HG02610 (cell line): ENCODE measurements around the gene ZNF692.
A peak's percentile ranks its signal among the peaks of the same experiment; 100 is the strongest.

Experiments used
- ATAC-seq: cut with Tn5 transposase; IDR thresholded peaks from one replicate; pipeline ENCODE4 v1.9.1; 2021; ENCODE audit warnings: mild to moderate bottlenecking, moderate library complexity; ENCODE audit not compliant: unreplicated experiment

The ZNF692 gene

DNA sequence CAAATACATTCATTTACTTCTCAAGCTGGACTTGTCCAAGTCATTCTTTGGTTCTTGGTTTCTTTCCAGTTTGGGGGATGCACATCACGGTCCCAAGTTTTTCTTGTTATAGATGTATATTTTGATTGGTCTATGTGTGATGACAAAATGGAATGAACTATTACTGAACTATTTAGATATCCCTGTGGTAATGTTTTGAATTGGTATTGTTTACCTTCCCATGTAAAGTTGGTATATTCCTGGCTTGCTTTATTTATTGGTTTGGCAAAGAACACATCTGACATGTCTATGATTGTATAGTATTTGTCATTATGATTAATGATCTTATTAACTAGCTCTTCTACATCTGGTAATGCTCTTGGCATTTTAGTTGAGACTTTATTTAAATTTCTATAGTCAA is 22.4 kb upstream of the ZNF692 start:
- no peak for ATAC-seq

DNA sequence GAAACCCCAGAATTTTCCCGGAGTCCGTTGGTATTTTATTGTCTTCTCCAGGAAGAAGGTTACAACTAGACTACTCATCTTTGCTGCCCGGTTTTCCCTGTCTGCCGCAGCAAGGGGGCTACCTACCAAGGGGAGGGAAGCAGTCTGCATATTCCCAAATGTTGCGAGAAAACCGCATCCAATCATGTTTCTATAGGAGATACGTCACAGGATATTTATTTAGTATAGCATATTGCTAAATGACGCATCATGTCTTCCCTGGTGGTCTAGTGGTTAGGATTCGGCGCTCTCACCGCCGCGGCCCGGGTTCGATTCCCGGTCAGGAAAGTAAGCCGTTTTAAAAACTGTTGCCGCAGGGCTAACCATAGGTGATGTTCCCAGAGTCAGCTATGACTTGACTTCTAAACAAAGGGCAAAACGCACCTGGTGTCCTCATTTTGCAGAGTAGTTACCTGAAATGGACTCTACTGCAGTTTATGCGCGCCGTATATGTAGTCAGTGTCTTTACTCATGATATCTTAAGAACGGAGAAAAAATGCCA is 15.2 kb upstream of the ZNF692 start:
- ATAC-seq, result peak; percentile 66

DNA sequence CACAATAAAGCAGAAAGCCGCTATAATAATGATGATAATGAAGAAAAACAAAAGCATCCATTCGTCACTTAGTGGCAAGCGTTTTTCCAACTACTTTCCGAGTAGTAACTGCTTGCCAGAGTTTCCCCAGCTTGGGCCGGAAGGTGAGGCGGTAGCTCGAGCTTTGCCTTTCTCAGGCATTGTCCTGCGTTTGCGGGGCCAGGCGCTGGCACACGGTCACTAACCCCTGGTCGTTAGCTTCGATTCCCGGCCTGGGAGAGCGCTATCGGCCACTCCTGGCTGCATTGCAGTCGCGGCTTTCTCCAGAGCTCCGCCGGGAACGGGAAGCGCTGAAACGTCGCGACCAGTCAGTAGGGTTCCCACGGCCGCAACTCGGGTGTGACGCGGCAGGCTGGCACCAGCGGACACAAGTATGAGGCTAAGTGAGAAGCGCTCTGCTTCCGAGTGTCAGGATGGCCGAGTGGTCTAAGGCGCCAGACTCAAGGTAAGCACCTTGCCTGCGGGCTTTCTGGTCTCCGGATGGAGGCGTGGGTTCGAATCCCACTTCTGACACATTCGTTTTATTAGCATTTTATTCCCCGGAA is 14.6 kb upstream of the ZNF692 start:
- peak; percentile 74 for ATAC-seq

DNA sequence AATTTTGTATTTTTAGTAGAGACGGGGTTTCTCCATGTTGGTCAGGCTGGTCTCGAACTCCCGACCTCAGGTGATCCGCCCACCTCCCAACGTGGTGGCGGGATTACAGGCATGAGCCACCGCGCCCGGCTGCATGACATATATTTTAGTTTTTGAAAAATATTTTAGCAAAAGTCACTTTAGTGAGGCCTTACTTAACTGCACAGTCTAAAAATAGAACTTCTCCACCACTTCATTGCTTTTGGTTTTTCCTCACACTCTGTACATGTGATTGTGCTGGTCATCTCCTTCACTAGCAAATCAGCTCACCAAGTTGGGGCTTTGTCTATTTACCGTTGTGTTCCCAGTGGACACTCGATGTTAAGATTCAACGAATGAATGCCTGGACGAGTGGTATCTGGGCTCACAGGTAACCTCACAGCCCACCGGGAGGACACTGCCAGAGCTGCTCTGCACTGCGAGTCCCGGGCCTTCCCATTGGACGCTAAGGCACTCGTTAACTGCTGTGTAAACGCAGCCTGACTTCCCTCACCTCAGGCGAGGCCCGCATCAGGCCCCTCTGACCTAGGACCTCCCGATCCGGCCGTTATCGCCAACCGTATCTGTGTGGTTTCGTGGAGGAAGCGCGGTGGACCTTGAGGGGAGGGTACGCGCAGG is 14.0 kb upstream of the ZNF692 start:
- ATAC-seq, result peak; percentile 45

DNA sequence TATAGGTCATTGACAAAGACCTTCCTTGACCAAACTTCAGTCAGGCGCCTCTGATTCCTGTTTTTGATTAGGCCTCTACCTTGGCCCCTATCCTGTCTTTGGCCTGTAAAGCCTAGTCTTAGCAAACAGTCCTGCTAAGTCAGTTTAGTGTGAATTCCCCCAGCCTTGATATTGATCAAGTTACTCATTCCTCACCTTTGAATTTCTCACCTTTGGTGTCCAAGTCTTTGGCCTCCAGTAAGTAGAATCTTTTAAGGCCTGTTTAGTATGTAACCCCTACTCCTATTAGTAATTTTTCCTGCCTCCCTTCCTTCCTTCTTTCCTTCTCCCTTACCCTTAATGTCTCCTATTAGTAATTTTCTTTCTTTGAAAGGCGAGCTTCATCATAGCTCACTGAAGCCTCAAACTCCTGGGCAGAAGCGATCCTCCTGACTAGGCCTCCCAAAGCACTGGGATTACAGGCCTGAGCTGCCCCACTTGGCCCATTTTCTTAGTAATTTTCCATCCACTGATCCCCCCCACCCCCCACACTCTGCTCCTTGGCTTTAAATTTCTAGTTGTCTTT is 13.0 kb upstream of the ZNF692 start:
- no peak for ATAC-seq

DNA sequence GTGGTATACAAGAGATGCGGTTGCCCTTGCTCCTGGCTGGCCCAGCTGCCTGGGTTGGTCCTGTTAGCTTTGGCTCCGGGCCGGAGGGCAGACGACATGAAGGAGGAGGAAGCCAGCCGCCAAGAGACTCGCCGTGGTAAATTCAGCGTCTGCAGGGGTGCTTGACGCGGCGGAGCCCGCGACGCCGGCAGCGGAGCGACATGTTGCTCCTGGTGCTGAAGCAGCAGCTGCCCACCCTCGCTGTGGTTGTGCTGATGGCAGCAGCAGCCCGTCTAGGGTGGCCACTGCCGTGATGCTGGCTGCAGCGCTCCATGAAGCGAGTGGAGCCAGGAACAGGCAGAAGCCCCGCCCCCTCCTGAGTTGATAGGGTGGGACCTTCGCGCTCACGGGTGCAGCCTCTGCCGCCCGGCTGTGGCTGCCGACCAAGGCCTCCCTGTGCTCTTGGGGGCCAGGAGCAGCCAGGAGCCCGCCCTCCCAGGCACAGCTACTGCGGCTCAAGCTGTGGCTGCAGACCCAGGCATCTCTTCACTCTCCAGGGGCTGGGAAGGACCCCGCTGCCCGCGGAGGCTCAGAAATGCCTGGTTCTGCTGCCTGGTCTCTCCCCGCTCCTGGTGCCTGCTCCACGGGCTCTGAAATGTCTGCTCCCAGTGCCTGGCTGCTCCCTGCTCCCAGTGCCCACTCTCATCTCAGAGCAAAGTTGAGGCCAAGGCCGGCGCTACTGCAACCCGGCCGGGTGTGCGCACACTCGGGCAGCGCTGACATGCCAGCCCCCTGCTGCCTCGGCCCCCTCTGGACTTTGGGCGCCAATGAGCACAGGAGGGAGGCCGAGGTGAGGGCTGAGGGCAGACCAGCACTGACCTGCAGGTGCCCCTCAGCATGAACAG is 4.4 kb upstream of the ZNF692 start:
- ATAC-seq, result peak; percentile 65

DNA sequence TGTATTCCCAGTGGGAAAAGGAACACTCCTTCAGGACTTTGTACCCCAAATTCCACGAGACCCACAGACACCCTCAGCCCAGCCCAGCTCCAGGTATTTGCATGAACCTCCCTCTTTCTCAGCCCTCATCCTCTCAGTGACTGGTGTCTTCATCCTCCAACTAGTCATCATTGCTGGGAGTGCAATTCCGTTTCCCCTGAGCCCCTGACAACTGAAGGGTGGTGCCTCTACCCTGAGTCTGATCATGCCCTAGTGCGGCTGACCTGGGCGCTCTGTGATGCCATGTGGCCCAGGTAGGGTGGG is 3.8 kb upstream of the ZNF692 start:
- peak; percentile 3 for ATAC-seq

DNA sequence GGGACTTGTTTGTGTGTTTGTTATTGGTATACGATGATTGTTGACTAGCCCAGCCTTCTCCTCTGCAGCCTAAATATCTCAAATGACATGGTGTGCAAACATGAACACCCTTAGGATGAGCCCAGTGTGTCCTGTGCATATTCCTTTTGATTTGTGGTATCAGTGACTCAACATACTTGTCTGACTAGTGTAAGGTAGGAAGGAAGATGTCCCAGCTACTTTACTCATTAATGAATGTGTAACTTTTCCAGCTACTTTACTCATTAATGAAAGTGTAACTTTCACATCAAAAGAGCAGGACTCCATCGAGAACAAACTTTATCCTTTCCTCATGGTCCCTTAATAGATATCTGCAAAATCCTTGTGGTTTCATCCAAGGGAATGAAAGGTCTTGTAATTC is 2.7 kb upstream of the ZNF692 start:
- ATAC-seq, result no peak

DNA sequence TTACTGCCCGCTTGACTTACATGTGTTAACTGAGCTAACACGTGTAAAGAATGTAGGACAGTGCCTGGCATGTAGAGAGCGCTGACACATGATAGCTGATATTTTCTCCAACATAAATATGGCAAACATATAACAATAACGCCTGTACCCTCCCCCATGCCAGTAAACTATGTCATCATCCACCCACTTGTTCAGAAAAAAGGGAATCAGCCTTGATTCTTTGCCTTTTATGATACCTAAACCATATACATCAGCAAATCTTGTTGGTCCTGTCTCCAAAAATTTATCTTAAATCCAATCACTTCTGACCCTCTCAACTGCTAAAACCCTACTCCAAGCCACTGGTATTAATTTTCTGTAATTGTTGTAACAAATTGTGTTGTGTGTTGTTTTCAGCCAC is 1.1 kb upstream of the ZNF692 start:
- no peak for ATAC-seq

DNA sequence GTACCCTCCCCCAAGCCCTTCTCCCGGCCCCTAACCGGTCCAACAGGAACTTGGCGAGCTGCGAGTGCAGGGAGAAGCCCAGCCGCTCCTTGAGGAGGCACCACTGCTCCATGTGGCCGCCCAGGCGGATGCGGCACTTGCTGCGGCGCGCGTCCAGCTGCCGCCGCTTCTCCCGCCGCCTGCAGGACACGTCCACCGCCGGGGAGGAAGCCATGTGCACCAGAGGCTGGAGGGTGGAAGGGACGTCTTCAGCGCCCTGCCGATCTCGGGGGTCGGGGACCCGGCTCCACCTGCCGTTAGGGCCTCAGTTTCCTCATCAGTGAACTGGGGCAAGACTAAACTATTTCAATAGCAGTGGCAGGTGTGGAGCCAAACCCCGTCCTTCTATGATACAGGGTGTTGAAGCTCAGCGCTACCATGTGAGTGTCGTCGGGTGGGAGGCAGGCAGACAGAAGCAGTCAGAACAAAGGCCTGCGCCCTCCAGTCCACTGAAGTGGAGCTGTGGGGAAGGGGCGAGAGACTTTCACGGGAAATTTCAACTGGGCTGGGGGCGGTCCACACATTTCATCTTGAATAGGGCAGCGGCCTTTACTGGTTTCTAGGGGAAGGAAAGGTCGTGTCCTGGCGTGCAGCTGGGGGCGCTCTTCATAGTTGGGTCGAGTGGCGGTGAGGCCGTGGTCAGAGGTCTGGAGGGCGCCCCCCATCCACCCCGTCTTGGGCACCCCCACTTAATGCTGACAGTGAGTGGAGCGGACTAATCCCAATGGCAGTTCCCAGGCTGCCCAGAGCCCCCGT is 592 bp downstream of the ZNF692 start:
- ATAC-seq, result peak; percentile 24

DNA sequence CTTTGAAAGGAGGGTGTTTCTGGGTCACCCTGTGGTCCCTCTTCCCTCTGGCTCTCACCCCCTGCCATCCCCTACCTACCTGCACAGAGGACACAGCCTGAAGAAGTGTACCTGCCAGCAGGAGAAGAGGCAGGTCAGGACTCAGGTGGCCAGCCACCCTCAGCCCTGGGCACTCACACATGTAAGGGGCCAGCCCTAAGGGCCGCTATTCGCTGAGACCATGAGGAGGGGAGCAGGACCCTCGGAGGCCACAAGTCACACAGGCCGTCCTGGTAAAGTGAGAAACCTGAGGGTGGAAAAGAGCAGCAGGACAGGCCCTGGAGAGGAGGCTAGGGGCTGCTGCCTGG is 1.2 kb downstream of the ZNF692 start:
- no peak for ATAC-seq

DNA sequence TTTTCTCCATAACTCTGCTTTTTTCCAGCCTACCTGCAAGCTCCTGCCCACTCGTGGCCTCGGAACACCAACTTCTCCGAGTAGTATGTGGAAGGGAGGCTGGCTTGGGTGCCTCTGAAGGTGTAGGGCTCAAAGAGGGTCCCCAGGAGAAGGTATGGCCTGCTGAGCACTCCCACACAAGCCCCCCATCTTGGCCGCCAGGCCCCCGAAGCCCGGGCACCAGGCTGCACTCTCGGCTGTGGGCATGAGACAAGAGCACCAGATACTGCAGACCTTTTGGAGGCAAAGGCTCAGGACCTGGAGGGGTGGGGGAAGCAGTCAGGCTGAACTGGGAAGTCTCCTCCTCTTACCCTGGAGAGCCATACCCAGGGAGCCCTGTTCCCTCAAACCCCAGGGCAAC is 1.7 kb downstream of the ZNF692 start:
- ATAC-seq, result no peak

DNA sequence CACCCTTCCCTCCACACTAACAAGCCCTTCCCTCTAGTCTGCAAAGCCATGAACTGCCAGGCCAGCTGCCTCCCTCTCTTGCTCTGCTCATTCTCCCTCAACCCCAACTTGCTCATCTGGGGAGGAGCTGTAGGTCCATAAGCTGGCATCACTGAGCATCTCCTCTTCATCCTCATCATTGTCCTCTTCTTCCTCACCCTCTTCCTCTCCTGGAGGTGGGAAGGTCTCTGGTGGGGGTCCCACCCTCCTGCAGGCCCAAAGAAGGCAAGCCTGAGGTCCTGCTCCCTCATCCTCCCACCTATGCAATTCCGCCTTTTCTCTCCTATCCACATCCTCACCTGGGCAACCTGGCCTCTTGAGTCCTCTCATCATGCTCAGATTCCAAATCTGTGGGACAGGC is 2.7 kb downstream of the ZNF692 start:
- no peak for ATAC-seq

DNA sequence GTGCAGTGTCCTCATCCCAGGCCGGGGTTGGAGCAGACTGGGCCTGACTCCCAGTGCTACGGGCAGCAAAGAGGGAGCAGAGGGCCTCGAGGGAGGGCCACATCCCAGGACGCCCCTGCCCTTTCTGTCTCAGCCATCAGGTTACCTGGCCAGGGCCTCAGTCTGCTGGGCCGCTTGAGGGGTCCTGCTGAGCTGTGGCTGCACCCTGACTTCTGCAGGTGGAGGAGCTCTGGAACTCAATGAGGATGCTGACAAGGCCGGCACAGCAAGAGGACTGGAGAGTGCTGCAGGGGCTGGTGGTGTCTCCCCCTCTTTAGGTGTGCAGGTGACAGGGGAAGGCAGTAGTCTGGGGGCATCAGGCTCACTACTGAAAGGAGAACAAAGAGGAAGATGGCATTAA is 3.3 kb downstream of the ZNF692 start:
- ATAC-seq, result no peak

DNA sequence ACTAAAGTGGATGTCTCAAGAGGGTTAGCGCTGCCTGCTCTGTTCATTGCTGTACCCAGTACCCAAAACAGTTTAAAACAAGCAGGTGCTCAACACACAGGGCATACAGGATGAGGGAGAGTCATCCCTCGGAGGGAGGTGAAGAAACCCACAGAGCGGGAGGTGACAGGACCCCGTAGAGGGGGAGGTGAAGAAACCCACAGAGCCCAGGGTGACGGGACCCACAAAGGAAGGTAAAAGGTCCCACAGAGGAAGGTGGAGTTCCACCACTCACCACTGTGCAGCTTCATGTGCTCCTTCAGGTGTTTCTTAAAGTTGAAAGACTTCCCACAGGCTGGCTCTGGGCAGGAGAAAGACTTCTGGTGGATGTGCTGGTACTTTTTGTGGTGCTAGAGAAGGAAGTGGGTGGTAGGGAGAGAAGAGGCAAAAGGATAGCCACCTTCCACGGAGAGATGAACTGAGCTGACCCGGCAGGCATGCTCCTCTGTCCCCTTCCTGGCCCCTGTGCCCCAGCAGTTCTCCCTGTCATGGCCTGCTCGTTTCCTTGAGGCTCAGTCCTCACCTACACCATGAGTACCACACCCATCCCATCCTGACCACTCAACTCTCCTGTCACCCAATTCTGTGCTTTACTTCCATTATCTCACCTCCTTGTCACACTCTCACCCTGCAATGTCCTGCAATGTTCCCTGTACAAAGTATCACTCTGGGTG is 5.1 kb downstream of the ZNF692 start:
- ATAC-seq, result no peak

DNA sequence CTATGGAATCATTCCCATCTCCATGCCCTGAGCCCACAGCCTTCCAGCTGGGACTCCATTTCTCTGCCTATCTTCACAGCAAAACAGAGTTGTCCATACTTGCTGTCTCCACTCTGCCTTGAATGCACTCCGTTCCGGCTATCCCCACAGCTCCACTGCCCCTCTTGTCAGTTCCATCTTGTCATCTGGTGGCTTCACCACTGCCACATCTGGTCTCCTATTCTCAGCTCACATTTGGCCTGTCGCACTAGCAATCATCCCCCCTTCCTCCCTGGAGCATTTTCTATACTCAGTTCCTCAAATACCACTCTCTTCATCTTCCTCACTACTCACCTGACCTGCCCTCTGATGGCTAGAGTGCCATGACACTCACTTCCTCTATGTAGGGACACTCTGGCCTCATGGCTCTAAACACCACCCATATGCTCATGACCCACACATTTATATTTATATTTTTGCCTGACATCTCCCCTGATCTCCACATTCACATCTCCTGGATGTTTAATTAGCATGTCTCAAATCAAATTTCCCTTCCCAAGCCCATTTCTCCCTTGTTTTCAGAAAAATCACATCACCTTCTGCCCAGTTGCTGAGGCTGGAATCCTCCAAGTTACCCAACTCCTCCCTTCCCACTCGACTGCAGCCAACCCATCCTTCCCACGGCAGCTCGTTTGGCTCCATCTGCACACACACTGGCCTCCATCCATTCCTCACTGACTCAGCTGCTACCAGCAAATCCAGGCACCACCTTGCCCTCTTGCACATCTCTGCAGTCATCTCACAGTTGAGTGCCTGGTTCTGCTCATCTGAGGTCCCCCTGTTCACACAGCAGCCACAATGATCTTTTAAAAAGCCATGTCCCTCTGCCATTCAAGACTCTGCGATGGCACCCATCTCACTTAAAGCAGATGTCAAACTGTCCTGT is 6.1 kb downstream of the ZNF692 start:
- no peak for ATAC-seq

DNA sequence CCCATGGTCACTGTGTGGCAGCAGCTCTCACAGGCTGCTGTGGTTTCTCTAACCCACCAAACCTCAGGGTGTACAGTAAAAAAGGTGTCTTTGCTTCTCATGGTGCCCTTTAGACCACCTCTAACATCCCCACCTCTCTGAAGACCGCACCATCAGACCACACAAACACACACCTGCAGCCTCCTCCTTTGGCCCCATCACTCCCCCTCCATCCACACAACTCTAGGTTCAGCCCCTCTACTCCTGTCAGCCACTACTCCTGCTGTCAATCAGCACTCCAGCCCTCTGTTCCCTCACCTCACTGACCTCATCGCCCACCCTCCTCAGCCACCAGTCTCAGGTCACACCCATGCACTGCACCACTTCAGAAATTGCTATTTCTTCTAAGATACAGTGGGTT is 7.5 kb downstream of the ZNF692 start:
- no peak for ATAC-seq

DNA sequence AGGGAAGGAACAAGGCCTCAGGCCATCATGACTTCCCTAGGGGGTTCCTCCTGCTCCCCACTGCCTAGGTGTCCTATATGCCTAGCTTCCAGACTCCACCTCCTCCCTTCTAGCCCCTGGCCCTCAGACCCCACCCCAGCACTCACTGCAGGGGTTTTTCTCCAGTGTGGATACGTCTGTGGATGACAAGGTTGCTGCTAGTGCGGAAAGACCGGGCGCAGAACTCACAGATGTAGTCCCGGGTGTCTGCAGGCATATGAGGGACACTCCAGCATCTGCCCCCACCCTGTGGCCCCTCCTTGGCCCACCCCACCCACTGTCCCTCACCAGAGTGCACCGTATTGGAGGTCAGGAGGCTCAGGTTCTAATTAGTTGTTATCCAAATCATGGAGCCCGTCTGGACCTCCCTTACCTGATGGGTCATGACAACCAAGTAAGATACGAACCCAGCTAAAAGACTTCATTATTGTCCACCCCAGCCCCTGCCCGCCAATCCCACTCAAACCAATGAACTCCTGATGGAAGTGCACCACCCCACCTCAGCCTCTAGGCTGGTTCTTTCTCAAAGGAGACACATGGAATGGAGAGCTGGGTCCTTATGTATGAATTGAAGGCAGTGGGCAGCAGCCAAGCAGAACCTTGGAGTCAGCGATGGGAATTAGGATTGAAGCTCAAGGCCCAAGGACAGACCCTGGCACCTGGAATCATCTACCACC is 8.2 kb downstream of the ZNF692 start:
- no peak for ATAC-seq

DNA sequence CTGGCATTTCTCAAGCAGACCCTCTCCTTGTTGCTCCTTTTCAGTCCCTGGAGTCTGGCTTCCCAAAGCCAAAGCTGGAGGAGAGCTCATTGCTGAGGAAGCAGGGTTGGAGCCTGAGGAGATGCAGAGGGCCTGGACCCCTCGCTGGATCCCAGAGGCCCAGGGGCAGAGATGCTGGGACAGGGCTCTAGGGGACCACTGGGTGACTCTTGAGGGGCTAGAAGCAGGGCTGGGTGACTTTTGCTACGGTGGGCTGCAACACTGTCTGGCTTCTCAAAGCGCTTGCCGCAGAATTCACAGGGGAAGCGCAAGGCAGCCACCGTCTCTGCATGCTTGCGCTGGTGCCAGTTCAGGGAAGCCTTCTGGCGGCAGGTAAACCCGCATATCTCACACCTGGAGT is 8.8 kb downstream of the ZNF692 start:
- no peak for ATAC-seq
